Activated CD4-positive, CD25-positive, alpha-beta regulatory T cell treated with anti-CD3 and anti-CD28 coated beads, Interleukin-2, amount 50 U/mL, for 72 hours (primary cell): ENCODE data around the gene DOCK4.

ENCODE experiments used
- DNase-seq: peaks from one replicate; pipeline ENCODE4 v3.0.0; 2021

Gene DOCK4

GRCh38 chr7:112025556-112025955, 180.6 kb downstream of the DOCK4 start:
- DNase-seq, result no peak

- no peak for DNase-seq
These were observed 182.4 kb downstream of the DOCK4 start for GRCh38 chr7:112023786-112024185.

GRCh38 chr7:112023282-112023681, 182.9 kb downstream of the DOCK4 start:
- DNase-seq, result no peak

- DNase-seq, result no peak
These were observed 184.1 kb downstream of the DOCK4 start for GRCh38 chr7:112022128-112022527.

- DNase-seq, result no peak
These were observed 184.7 kb downstream of the DOCK4 start for GRCh38 chr7:112021379-112022044.

DNA sequence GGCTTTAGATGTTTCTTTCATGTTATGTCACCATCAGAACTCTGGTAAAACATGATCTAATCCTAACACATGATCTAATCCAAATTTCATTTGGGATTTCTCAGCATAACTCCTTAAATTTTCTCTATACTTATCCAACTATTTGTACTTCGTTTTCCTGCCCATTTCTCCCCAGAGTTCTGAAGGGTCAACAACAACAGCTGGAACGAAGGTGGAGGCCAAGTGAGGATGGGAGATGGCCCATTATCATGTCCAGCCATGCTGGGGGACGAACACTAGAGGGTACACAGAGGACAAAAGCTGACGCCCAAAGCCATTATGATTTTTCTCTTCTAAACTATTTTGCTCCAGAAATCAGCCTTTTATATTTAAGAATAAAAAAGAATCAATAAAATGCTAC, 185.4 kb downstream of the DOCK4 start:
- DNase-seq, result no peak

DNA sequence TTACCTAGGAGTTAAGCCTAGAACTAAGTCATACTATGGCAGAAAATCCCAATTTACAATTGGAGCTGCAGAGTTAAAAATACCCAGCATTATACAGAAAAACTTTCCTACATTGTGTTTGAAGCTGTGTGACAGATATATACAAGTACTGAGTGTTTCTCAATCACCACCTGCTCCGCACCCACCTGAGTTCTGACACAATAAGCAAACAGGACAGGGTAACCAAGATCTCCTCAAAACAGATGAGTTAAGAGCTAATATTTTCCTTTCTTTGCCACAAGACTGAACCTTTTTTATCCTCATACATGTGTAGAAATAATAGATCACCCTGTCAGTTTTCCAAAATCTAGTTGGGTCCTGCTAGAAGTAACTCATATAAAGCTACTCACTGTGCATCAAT, 186.3 kb downstream of the DOCK4 start:
- DNase-seq, result no peak

DNA sequence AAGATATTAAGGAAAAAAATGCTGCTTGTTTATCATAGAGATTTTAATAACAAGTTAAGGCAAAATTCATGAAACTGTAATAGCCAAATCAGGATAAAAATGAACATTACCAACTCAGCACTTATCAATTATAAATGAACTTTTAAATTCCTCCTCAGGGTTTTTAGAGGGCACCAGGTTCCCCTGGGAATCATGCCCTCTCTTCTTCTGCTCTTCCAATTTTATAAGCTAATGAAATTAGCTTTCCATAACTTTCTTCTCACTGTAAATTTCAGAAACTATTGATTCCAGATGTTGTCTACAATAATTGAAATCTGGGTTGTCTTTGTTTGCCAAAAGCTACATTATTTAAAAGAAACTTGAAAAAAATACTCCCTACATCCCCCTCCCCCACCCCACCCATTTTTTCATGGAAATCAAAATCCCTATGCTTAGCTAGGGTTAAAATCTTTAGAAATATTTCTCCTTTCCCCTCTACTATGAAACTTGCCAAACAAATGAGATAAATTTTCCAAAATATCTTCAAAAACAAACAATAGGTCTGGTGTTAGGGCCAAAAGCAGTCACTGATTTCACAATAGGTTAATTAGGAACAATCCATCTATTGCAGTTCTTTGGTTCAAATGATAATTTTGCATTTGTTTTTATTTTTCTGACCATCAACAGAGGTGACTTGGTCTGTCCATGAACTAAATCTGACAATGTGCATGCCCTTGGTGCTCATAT, 187.7 kb downstream of the DOCK4 start:
- DNase-seq, result no peak

DNA sequence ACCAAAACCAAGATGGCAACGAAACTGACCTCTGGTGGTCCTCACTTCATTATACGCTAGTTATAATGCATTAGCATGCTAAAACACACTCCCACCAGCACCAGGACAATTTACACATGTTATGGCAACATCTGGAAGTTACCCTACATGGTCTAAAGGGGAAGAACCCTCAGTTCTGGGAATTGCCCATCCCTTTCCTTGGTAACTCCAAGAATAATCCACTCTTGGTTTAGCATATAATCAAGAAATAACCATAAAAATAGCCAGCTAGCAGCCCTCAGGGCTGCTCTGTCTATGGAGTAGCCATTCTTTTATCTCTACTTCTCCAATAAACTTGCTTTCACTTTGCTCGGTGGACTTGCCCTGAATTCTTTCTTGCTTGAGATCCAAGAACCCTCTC, 191.1 kb downstream of the DOCK4 start:
- DNase-seq, result no peak

- DNase-seq, result no peak
These were observed 191.9 kb downstream of the DOCK4 start for GRCh38 chr7:112014347-112014746.

DNA sequence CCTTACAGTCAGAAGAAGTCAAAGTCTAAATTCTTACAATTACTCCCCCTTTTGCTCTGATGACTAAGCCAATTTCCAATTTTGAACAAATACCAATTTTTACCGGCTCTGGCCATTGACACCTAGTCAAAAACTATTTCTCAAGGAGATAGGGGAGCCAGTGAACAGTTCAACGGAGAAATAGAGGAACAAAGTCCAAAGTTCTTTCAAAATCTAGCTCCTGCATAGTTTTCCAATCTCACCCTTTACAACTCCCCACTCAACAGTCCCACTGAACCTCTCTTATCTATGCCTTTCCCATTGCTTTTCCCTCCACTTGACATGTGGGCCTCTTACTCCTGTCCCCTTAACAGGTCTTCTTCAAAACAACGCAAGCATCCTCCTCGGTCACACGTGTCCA, 192.9 kb downstream of the DOCK4 start:
- no peak for DNase-seq

GRCh38 chr7:112012242-112012641, 194.0 kb downstream of the DOCK4 start:
- no peak for DNase-seq

DNA sequence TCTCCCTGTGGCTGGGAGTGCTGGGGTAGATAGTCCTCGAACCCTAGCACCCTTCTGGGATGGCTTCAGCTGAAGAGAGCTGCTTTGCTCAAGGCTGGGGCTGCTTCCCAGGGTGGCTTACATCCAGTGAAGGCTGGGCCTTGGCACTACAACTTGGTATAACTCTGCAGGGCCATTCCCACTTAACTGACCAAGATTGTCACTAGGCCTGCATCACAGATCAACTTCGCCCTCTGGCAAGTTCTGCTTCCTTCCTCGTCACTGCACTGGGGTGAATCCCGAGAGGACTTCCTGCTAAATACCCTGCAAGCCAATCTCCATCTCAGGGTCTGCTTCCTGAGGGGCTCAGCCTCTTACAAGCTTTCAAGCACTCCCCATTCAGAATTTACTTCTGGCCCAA, 195.2 kb downstream of the DOCK4 start:
- DNase-seq, result no peak

DNA sequence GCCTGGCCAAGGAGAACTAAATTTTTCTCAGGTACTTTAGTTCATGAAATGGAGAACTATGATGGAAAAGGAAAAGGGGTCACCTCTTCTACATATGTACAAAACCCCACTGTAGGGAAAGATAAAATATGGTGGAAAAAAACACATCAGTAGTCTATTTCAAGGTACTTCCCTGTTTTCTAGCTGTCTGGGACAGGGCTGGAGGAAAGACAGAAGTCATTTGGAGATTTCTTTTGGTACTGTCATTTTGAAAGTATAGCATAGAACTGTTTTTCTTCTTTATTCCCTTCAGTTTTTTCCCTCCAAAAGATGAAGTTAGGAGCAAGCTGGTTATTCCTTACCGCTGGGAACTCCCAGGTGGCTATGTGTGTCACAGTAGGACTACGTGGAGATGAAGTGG, 196.1 kb downstream of the DOCK4 start:
- DNase-seq, result no peak

DNA sequence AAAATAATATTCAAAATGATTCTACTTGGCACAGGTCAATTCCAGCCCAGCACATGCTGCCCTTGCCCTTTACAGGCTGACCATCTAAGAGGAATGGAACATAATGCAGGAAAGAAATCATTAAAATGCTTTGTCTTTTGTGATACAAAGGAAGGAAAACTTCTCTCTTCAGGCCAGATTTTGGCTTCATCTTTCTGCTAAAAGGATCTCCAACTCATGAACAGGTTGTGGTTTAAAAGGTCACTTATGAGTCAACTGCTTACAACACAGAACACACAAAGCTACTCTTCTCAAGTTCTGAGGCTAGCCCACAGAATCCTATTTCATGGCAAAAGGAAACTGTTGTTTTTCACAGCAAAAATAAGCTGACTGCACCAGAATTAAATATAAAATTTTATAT, 197.1 kb downstream of the DOCK4 start:
- no peak for DNase-seq

DNA sequence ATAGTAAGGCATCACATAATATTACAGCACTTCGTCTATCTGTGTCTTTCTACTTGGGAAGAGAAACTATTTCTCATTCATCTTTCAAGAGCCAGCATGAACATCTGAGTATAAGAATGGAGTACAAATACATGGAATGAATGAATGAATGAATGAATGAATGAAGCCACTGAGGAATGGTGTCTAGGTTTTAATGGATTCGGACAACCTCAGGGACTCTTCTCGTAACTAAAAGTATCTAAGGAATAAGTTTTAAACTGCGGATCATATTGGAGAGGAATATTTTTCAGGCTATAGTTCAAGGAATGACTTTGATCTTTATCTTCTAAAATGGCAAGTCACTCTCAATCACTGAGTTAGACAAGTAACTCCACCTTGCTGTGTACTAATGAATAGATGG, 199.0 kb downstream of the DOCK4 start:
- no peak for DNase-seq

DNA sequence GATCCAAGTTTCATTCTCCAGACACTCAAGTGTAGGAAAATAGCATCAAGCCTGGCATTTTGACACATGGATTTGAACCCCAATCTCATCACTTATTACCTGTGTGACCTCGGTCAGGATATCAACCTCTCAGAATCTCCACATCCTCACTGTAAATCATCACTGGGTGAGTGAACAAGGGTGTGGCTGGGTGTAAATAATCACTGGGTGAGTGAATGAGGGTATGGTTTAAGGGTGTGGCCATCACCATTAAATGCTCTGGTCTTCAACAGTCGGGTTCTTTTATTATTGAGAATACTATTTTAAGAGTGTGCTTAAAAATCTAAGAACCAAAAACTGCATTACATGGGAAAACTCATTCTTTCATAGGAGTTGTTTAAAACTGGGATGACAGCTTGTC, 200.1 kb downstream of the DOCK4 start:
- no peak for DNase-seq

GRCh38 chr7:112005205-112005775, 200.9 kb downstream of the DOCK4 start:
- no peak for DNase-seq

DNA sequence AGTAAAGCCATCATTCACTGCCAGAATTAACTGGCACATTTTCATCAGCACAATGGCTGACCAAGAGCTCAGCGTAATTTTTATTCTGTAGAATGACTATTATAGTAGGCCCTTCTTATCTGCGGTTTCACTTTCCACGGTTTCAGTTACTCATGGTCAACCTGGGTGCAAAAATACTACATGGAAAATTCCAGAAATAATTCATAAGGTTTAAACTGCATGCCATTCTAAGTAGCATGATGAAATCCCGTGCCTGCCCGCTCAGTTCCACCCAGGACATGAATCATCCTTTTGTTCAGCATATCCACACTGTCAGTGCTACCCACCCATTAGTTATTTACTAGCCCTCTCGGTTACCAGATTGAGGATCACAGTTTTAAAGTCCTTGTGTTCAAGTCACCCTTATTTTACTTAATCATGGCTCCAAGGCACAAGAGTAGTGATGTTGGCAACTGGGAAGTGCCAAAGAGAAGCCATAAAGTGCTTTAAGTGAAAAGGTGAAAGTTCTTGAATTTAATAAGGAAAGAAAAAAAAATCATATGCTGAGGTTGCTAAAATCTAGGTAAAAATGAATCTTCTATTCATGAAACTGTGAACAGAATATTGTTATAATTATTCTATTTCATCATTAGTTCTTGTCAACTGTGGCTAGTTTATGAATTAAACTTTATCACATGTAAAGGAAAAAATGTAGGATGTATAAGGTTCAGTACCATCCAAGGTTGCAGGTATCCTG, 204.9 kb downstream of the DOCK4 start:
- DNase-seq, result no peak

DNA sequence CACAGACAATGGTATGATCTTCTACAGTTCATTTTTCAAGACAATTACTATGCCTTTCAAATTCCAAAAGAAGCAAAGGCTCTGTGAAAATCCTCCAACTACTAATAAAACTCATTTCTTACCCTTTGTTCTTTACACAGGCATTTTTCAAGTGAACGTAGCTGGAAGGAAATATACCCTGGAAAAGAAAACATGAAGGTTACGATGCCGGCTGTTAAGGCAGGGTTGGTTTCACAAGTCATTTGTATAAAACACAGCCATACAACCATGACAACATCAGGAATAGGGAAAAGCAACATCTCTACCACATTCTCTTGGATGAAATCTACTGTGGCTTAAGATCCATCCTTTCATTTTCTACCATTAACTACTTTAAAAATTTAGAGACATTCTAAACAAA, 207.9 kb downstream of the DOCK4 start:
- DNase-seq, result no peak

GRCh38 chr7:111997546-111997945, 208.7 kb downstream of the DOCK4 start:
- no peak for DNase-seq

GRCh38 chr7:111992601-111993000, 213.6 kb downstream of the DOCK4 start:
- no peak for DNase-seq

GRCh38 chr7:111990643-111991042, 215.6 kb downstream of the DOCK4 start:
- no peak for DNase-seq

GRCh38 chr7:111987886-111988285, 218.3 kb downstream of the DOCK4 start:
- no peak for DNase-seq
